ENCODE measurements around the gene POLE.

The POLE gene

GRCh38 chr12:132717011-132717410 lies 29.9 kb upstream of the POLE start:
- no peak overlapping the region for H3K4me3 ChIP-seq (ENCODE audit: control insufficient read depth in 1 of 7, extremely low read depth in 1 of 7, insufficient read depth in 4 of 7, low read depth in 2 of 7, low read length in 6 of 7)
- H3K36me3 ChIP-seq (ENCODE audit: control insufficient read depth in 4 of 4, insufficient read depth in 4 of 4, low read length in 3 of 4): peaks cover 7 to 74% (median 37%) of the 10 kb centered on the region in 4 experiments
- no peak overlapping the region for H3K27ac ChIP-seq (ENCODE audit: insufficient read depth in 1 of 2, low read depth in 1 of 2, low read length in 2 of 2, poor library complexity in 1 of 2, severe bottlenecking in 2 of 2)
- peaks cover 0 to 4% (median 1%) of the 10 kb centered on the region in 4 experiments for H3K4me1 ChIP-seq (ENCODE audit: control extremely low read depth in 1 of 4, control insufficient read depth in 4 of 4, insufficient read depth in 4 of 4, low read length in 3 of 4)
- no peaks in the 10 kb centered on the region for H3K27me3 ChIP-seq (replicated peaks in 2 of 5; ENCODE audit: control insufficient read depth in 4 of 5, insufficient read depth in 5 of 5, low read length in 4 of 5)
- POLR2A ChIA-PET: no interaction called here
- no peak for DNase-seq
- H3K9me3 ChIP-seq (ENCODE audit: control extremely low read depth in 1 of 5, control insufficient read depth in 4 of 5, insufficient read depth in 2 of 5, low read depth in 1 of 5, low read length in 4 of 5): no peaks in the 10 kb centered on the region
- CTCF ChIA-PET: no interaction called here
- WGBS (ENCODE audit: insufficient coverage): 81% methylated on average over 8 of the region's 17 CpGs

DNA sequence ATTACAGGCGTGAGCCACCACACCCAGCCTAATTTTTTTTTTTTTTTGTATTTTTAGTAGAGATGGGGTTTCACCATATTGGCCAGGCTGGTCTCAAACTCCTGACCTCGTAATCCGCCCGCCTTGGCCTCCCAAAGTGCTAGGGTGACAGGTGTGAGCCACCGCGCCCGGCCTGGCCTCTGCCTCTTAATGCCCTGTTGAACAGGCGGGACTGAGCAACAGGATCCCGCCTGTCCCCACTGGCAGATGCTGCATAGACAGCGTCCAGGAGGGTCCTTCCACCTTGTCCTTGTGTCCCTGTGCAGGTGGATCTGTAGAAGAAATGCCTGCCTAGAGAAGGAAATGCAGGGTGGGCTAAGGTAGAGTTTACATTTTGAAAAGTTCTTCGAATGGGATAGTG lies 29.2 kb upstream of the POLE start:
- no peak overlapping the region for H3K4me3 ChIP-seq (ENCODE audit: control insufficient read depth in 1 of 7, extremely low read depth in 1 of 7, insufficient read depth in 4 of 7, low read depth in 2 of 7, low read length in 6 of 7)
- ChIA-PET CTCF (no interaction called here), POLR2A (no interaction called here)
- H3K4me1 ChIP-seq (ENCODE audit: control extremely low read depth in 1 of 4, control insufficient read depth in 4 of 4, insufficient read depth in 4 of 4, low read length in 3 of 4): peaks cover 4 to 10% (median 7%) of the 10 kb centered on the region in 4 experiments
- no peaks in the 10 kb centered on the region for H3K27me3 ChIP-seq (replicated peaks in 2 of 5; ENCODE audit: control insufficient read depth in 4 of 5, insufficient read depth in 5 of 5, low read length in 4 of 5)
- H3K9me3 ChIP-seq (ENCODE audit: control extremely low read depth in 1 of 5, control insufficient read depth in 4 of 5, insufficient read depth in 2 of 5, low read depth in 1 of 5, low read length in 4 of 5): no peaks in the 10 kb centered on the region
- 91% methylated on average over 10 of the region's 11 CpGs for WGBS (ENCODE audit: insufficient coverage)
- no peak overlapping the region for H3K27ac ChIP-seq (ENCODE audit: insufficient read depth in 1 of 2, low read depth in 1 of 2, low read length in 2 of 2, poor library complexity in 1 of 2, severe bottlenecking in 2 of 2)
- DNase-seq: no peak
- peaks cover 7 to 70% (median 35%) of the 10 kb centered on the region in 4 experiments for H3K36me3 ChIP-seq (ENCODE audit: control insufficient read depth in 4 of 4, insufficient read depth in 4 of 4, low read length in 3 of 4)

DNA sequence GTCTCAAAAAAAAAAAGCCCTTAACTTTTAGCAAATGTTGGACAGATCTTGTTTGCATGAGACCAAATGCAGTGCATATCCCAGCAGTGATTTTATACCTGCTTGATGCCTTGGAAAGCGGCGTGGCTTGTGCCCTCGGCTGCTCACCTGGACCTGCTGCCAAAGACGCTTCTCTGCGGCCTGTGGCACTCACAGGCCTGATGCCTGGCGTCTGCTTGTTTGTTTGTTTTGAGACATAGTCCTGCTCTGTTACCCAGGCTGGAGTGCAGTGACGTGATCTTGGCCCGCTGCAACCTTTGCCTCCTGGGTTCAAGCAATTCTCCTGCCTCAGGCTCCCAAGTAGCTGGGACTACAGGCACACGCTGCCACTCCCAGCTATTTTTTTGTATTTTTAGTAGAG lies 28.7 kb upstream of the POLE start:
- Histone ChIP-seq H3K4me3 (ENCODE audit: control insufficient read depth in 1 of 7, extremely low read depth in 1 of 7, insufficient read depth in 4 of 7, low read depth in 2 of 7, low read length in 6 of 7) (no peak overlapping the region), H3K27ac (ENCODE audit: insufficient read depth in 1 of 2, low read depth in 1 of 2, low read length in 2 of 2, poor library complexity in 1 of 2, severe bottlenecking in 2 of 2) (no peak overlapping the region), H3K27me3 (replicated peaks in 2 of 5; ENCODE audit: control insufficient read depth in 4 of 5, insufficient read depth in 5 of 5, low read length in 4 of 5) (no peaks in the 10 kb centered on the region), H3K4me1 (ENCODE audit: control extremely low read depth in 1 of 4, control insufficient read depth in 4 of 4, insufficient read depth in 4 of 4, low read length in 3 of 4) (peaks cover 4 to 13% (median 9%) of the 10 kb centered on the region in 4 experiments), H3K36me3 (ENCODE audit: control insufficient read depth in 4 of 4, insufficient read depth in 4 of 4, low read length in 3 of 4) (peaks cover 7 to 65% (median 33%) of the 10 kb centered on the region in 4 experiments), H3K9me3 (ENCODE audit: control extremely low read depth in 1 of 5, control insufficient read depth in 4 of 5, insufficient read depth in 2 of 5, low read depth in 1 of 5, low read length in 4 of 5) (no peaks in the 10 kb centered on the region)
- 92% methylated on average over 7 of the region's 9 CpGs for WGBS (ENCODE audit: insufficient coverage)
- POLR2A ChIA-PET: no interaction called here
- CTCF ChIA-PET: no interaction called here
- no peak for DNase-seq

DNA sequence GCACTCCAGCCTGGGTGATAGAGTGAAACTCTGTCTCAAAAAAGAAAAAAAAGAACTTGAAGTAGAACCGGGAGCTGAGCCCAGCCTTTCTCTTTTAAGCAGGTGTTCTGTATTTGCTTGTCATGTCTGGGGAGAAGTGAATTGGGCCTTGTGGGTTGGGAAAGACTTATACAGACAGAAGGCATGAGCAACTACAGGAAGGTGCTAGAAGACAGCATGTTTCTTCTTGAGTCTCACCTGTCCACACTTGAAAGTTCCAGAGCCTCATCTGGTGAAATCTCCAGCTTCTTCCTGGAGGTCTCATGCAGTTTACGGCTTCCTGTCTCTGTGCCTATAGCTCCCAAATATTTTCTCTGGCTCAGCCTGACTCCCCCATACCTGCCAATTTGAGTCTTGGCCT lies 26.0 kb upstream of the POLE start:
- no peaks in the 10 kb centered on the region for H3K27me3 ChIP-seq (replicated peaks in 2 of 5; ENCODE audit: control insufficient read depth in 4 of 5, insufficient read depth in 5 of 5, low read length in 4 of 5)
- no peaks in the 10 kb centered on the region for H3K9me3 ChIP-seq (ENCODE audit: control extremely low read depth in 1 of 5, control insufficient read depth in 4 of 5, insufficient read depth in 2 of 5, low read depth in 1 of 5, low read length in 4 of 5)
- ChIA-PET POLR2A (no interaction called here), CTCF (no interaction called here)
- no peak overlapping the region for H3K4me3 ChIP-seq (ENCODE audit: control insufficient read depth in 1 of 7, extremely low read depth in 1 of 7, insufficient read depth in 4 of 7, low read depth in 2 of 7, low read length in 6 of 7)
- peak in 2 of 3 donors; percentile 22 to 26 for DNase-seq
- H3K4me1 ChIP-seq (ENCODE audit: control extremely low read depth in 1 of 4, control insufficient read depth in 4 of 4, insufficient read depth in 4 of 4, low read length in 3 of 4): peaks cover 4 to 22% (median 17%) of the 10 kb centered on the region in 4 experiments
- WGBS (ENCODE audit: insufficient coverage): 70% methylated on average over 2 of the region's 2 CpGs
- peaks cover 2 to 42% (median 17%) of the 10 kb centered on the region in 4 experiments for H3K36me3 ChIP-seq (ENCODE audit: control insufficient read depth in 4 of 4, insufficient read depth in 4 of 4, low read length in 3 of 4)
- no peak overlapping the region for H3K27ac ChIP-seq (ENCODE audit: insufficient read depth in 1 of 2, low read depth in 1 of 2, low read length in 2 of 2, poor library complexity in 1 of 2, severe bottlenecking in 2 of 2)

- H3K4me1 ChIP-seq (ENCODE audit: control extremely low read depth in 1 of 4, control insufficient read depth in 4 of 4, insufficient read depth in 4 of 4, low read length in 3 of 4): peaks cover 4 to 22% (median 17%) of the 10 kb centered on the region in 4 experiments
- no peaks in the 10 kb centered on the region for H3K9me3 ChIP-seq (ENCODE audit: control extremely low read depth in 1 of 5, control insufficient read depth in 4 of 5, insufficient read depth in 2 of 5, low read depth in 1 of 5, low read length in 4 of 5)
- ChIA-PET POLR2A (interaction anchor here (0.5 to 1.1 kb wide), 2 partner anchors 9 to 444 kb away, joined by 3 read pairs; no protein-coding TSS in a partner anchor), CTCF (interaction anchor here (0.6 kb wide), 1 partner anchor 83 kb away, joined by 3 read pairs; no protein-coding TSS in a partner anchor)
- peak overlapping the region; percentile 80 to 95 (median 88) for H3K4me3 ChIP-seq (ENCODE audit: control insufficient read depth in 1 of 7, extremely low read depth in 1 of 7, insufficient read depth in 4 of 7, low read depth in 2 of 7, low read length in 6 of 7)
- 9% methylated on average over 46 of the region's 59 CpGs for WGBS (ENCODE audit: insufficient coverage)
- H3K27ac ChIP-seq (ENCODE audit: insufficient read depth in 1 of 2, low read depth in 1 of 2, low read length in 2 of 2, poor library complexity in 1 of 2, severe bottlenecking in 2 of 2): peak overlapping the region; percentile 7 to 66
- DNase-seq: peak in 2 of 3 donors; percentile 19 to 31
- no peaks in the 10 kb centered on the region for H3K27me3 ChIP-seq (replicated peaks in 2 of 5; ENCODE audit: control insufficient read depth in 4 of 5, insufficient read depth in 5 of 5, low read length in 4 of 5)
- peaks cover 2 to 26% (median 8%) of the 10 kb centered on the region in 4 experiments for H3K36me3 ChIP-seq (ENCODE audit: control insufficient read depth in 4 of 4, insufficient read depth in 4 of 4, low read length in 3 of 4)
Observed at GRCh38 chr12:132711080-132711843, 24.1 kb upstream of the POLE start.

DNA sequence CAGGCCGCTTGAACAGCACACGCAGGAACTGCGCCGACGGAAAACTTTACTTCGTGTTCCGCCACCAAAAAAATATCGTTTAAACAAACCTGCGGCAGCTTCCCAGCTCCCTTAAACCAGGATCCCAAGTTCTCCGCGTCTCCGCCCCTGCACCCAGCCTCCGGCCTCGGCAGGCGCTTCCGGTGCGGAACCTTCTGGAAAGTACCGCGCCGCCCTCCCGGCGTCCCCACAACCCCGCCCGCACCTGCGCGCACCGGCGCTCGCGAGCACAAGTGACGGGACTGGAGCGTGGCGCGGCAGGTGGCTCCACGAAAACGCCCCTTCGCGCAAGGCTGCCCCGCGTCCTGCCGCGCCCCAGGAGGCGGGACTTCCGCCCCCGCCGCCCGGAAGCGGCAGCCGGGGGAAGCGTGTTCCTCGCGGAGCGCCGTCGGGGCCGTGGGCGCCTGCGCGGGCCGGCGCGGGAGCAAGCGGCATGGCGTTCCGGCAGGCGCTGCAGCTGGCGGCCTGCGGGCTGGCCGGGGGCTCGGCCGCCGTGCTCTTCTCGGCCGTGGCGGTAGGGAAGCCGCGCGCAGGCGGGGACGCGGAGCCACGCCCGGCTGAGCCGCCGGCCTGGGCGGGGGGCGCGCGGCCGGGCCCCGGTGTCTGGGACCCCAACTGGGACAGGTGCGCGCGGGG lies 23.4 kb upstream of the POLE start, which contains the start of gene PGAM5:
Gene PGAM5, plus strand, starts transcription at position 438 of the 675 bp plus-strand sequence. Its CDS starts 35 bp downstream, at position 473.
- ChIA-PET POLR2A (interaction anchor here (0.5 to 1.1 kb wide), 3 partner anchors 8 to 443 kb away, joined by 3 to 4 read pairs (median 3); no protein-coding TSS in a partner anchor), CTCF (interaction anchor here (0.6 to 1.1 kb wide), 3 partner anchors 45 to 82 kb away, joined by 3 to 4 read pairs (median 3); no protein-coding TSS in a partner anchor)
- H3K36me3 ChIP-seq (ENCODE audit: control insufficient read depth in 4 of 4, insufficient read depth in 4 of 4, low read length in 3 of 4): peaks cover 2 to 22% (median 6%) of the 10 kb centered on the region in 4 experiments
- 0% methylated on average over 69 of the region's 94 CpGs for WGBS (ENCODE audit: insufficient coverage)
- peak within 1 kb of the TSS; percentile 87 to 88 for H3K27ac ChIP-seq (ENCODE audit: insufficient read depth in 1 of 2, low read depth in 1 of 2, low read length in 2 of 2, poor library complexity in 1 of 2, severe bottlenecking in 2 of 2)
- H3K4me3 ChIP-seq (ENCODE audit: control insufficient read depth in 1 of 7, extremely low read depth in 1 of 7, insufficient read depth in 4 of 7, low read depth in 2 of 7, low read length in 6 of 7): peak within 1 kb of the TSS; percentile 80 to 95 (median 88)
- H3K9me3 ChIP-seq (ENCODE audit: control extremely low read depth in 1 of 5, control insufficient read depth in 4 of 5, insufficient read depth in 2 of 5, low read depth in 1 of 5, low read length in 4 of 5): no peaks in the 10 kb centered on the region
- H3K4me1 ChIP-seq (ENCODE audit: control extremely low read depth in 1 of 4, control insufficient read depth in 4 of 4, insufficient read depth in 4 of 4, low read length in 3 of 4): peaks cover 4 to 22% (median 17%) of the 10 kb centered on the region in 4 experiments
- peak; percentile 92 to 96 (median 96) for DNase-seq
- H3K27me3 ChIP-seq (replicated peaks in 2 of 5; ENCODE audit: control insufficient read depth in 4 of 5, insufficient read depth in 5 of 5, low read length in 4 of 5): no peaks in the 10 kb centered on the region
